GM13977 (cell line): ENCODE data around the gene HS2ST1.
A peak's percentile ranks its signal among the peaks of the same experiment; 100 is the strongest.

Experiments
- DNase-seq: peaks from one replicate; pipeline ENCODE4 v3.0.0; 2012; ENCODE audit warnings: low spot score
- in situ Hi-C: fragments of 300-500 bp; cut with MboI; formaldehyde crosslinking; loops from one replicate; pipeline ENCODE4 v1.12.0; 2022; ENCODE audit warnings: low sequenced_read_pairs, low pct_unique_long_range_greater_than_20kb, mixed read lengths, inconsistent platforms; ENCODE audit not compliant: unreplicated experiment
- TF ChIP-seq, protein P1 (sequence below): IDR thresholded peaks from 2 replicates; pipeline ENCODE4 v1.5.1; 2012; ENCODE audit warnings: mild to moderate bottlenecking, control low read depth; ENCODE audit not compliant: insufficient read depth; ENCODE audit errors: extremely low read depth, missing control alignments

The HS2ST1 gene

DNA sequence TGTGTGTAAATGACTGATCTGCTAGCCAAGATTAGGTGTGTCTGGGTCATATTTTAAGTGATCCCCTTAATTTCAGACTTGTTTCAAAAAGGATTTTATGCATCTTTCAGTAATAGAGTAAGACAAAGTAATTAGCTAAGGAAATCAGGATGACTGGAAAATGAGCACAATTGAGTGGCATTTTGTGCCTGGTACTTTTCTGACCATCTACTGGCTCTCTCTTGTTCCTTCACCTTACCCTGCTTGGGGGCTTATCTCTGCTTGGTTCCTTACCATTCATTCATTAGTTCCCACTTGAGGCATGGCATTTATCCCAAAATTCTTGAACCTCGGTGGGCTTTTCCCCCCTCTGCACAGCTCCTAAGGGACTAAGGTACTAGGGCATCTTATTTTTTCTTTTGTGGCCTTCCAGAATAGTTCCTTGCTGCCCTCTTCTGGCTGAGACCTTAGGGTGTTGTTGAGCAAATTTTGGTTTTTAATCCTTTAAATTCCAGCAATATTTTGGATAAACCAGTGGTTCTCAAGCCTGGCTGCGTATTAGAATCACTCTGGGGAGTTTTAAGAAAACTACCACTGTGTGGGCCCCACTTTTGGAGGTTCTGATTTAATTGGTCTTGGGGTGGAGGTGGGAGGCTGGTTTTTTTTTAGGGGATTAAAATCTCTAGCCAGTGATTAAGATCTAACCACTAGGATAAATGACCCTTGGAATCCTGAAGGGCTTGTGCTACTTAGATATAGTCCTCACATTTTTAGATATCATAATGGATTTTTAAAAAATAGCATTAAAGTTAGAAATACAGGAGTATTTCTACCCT lies 50.8 kb downstream of the HS2ST1 start:
- in situ Hi-C loops = no loop called here
- TF ChIP-seq, protein P1, sequence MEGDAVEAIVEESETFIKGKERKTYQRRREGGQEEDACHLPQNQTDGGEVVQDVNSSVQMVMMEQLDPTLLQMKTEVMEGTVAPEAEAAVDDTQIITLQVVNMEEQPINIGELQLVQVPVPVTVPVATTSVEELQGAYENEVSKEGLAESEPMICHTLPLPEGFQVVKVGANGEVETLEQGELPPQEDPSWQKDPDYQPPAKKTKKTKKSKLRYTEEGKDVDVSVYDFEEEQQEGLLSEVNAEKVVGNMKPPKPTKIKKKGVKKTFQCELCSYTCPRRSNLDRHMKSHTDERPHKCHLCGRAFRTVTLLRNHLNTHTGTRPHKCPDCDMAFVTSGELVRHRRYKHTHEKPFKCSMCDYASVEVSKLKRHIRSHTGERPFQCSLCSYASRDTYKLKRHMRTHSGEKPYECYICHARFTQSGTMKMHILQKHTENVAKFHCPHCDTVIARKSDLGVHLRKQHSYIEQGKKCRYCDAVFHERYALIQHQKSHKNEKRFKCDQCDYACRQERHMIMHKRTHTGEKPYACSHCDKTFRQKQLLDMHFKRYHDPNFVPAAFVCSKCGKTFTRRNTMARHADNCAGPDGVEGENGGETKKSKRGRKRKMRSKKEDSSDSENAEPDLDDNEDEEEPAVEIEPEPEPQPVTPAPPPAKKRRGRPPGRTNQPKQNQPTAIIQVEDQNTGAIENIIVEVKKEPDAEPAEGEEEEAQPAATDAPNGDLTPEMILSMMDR = peak; percentile 50
- no peak for DNase-seq

DNA sequence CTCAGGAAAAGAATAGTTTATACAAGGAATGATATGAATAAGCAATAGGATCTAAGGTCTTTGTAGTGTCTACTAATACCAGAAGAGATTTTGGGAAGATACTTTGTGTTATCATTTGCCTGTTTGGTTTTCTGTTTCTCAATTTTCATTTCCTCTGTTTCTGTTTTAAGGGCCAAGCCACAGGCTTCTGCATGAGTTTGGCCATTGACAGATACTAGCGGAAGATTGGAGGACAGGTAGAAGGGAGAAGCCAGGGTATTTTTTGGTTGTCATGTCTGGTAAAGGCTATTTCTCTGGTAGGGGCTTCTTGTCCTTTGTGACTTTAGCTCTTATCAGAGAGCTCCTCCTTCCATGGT lies 51.4 kb downstream of the HS2ST1 start:
- in situ Hi-C loops = no loop called here
- TF ChIP-seq, protein P1 = no peak
- peak; percentile 36 for DNase-seq

DNA sequence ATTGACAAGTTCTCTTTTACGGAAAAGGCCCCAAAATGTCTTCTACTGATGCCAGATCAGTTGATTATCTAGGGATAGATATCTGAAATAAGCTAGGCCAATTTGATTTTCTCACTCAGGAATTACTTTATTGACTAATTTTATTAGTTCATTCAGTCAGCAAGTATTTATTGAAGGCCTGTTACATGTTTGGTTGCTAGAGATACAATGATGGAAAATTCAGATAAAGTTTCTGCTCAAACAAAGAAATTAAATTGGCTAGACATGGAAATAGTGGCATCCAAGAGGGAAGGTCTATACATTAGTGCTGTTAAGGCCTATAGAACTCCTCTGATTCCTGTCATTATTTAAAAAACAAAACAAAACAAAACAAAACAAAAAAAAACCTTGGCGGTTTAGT lies 56.5 kb downstream of the HS2ST1 start:
- no peak for DNase-seq
- TF ChIP-seq, protein P1 = no peak
- in situ Hi-C loops = no loop called here

DNA sequence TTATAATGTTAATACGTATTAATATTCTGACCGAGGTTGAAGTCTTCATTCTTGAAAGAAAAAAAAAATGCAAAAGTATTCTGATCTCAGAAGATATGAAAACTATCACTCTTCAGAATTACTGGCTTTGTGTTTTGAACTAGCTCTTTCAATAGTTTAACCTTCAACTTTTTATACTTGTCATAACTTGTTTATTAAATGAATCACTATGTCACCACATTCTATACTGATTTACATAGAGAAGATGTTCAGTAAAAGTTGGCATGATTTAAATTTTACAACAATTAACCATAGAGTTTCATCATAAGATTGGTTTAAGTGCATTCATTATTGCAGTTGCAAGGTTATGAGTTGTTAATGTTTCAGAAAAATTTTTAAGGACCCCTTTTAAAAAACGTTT lies 57.3 kb downstream of the HS2ST1 start:
- in situ Hi-C loops = no loop called here
- TF ChIP-seq, protein P1 = no peak
- no peak for DNase-seq

DNA sequence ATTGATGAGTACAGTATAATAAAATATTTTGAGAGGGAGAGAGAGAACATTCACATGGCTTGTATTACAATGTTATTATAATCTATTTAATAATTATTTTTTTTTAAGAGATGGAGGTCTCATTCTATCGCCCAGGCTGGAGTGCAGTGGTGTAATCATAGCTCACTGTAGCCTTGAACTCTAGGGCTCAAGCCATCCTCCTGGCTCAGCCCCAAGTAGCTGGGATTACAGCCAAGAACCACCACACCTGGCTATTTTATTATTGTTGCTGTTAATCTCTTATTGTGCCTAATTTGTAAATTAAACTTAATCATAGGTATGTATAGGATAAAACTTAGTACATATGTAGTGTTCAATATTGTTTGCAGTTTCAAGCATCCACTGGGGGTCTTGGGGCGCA lies 57.8 kb downstream of the HS2ST1 start:
- in situ Hi-C loops = no loop called here
- no peak for DNase-seq
- TF ChIP-seq, protein P1 = no peak

DNA sequence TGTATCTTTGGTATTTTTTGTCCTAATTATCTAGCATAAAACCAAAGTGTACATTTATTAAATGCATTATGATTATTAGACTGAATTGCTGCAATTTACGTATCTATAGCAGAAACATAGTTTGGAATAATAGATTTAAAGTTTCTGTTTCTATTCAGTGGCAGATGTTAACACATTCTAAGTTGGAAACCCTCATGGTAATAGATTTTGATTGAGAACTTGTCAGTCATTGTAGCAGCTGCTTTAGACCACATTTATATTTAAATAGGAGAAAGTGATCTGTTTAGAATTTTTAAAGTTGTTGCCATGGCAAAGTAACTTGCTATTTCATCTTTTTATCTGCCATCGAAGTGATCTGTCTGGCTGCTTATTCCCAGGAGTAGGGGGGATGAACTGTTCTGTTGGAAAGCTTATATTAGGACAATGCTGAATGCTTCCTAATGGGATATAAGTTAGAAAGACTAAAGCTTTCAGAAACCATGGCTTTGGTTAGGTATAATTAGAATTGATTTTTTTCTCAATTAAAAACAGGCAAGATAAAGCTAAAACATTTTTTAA lies 61.6 kb downstream of the HS2ST1 start:
- no peak for DNase-seq
- TF ChIP-seq, protein P1 = no peak
- in situ Hi-C loops = no loop called here
